Activated CD4-positive, alpha-beta T cell treated with anti-CD3 and anti-CD28 coated beads, Interleukin-2, amount 10 ng/mL, durations not matched to agents 24 days and 14 days (primary cell): ENCODE data around the gene KMT2A. TPM values are rescaled to one million over a fixed set of nuclear protein-coding genes. Genes with fewer than 3 reads are reported as not detected.
"Not testable (repeated sequence)": the region's sequence is repeated elsewhere in the genome, so short reads cannot be mapped to it uniquely, and the experiment has no call there.

Experiments used
- DNase-seq: peaks from one replicate; pipeline ENCODE4 v3.0.0; 2022
- H3K27ac Mint-ChIP-seq: one replicate; pipeline ENCODE4 v1.8.0; 2022; ENCODE audit warnings: mild to moderate bottlenecking, mixed read lengths
- H3K27me3 Mint-ChIP-seq: one replicate; pipeline ENCODE4 v1.8.0; 2022; ENCODE audit warnings: mixed read lengths
- H3K36me3 Mint-ChIP-seq: one replicate; pipeline ENCODE4 v1.8.0; 2022; ENCODE audit warnings: low read depth, mild to moderate bottlenecking, mixed read lengths
- H3K4me1 Mint-ChIP-seq: one replicate; pipeline ENCODE4 v1.8.0; 2021; ENCODE audit warnings: mixed read lengths
- H3K4me3 Mint-ChIP-seq: one replicate; pipeline ENCODE4 v1.8.0; 2022; ENCODE audit warnings: mild to moderate bottlenecking, moderate library complexity, mixed read lengths
- H3K9me3 Mint-ChIP-seq: one replicate; pipeline ENCODE4 v1.8.0; 2021; ENCODE audit warnings: mixed read lengths
- intact Hi-C: fragments of 100-400 bp; cut with micrococcal nuclease; formaldehyde crosslinking; loops from one replicate; pipeline ENCODE4 v1.15.1; 2023
- total RNA-seq: library from RNA; stranded (reverse); gene quantifications from 2 replicates; pipeline ENCODE4 v1.2.3, GENCODE V29; 2022

KMT2A gene
- total RNA-seq: 70.7 and 73.2 TPM in 2 replicates

DNA sequence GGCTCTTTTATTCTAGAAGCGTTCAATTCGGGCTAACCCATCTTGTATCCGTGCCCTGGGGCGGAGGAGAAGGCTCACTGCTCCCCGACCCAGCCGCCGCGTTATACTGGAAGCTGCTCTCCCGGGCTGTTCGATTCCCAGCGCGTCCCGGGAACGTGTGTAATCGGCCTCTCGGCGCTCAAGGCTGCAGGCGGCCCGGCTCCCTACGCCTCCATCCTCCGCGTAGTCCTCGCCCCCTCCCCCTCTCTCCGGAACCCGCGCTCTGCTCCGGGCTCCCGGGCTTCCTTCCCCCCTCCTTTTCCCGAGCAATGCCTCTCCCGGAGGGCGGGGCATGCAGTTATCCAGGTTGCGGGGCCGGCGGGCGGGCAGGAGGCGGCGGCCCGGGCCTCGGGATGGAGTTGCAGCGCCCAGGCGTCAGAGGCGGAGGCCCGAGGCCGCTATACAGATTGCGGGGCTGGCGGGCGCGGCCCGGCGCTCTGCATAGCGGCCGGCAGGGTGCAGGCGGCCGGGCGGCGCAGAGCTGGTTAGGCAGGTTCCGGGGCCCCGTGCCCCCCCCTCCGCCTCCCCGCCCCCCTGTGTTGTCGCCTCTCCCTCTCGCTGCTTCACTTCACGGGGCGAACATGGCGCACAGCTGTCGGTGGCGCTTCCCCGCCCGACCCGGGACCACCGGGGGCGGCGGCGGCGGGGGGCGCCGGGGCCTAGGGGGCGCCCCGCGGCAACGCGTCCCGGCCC is at the start of gene KMT2A:
TSS of gene KMT2A (plus strand) at position 600 of the 732 bp plus-strand sequence. CDS start at position 621, 21 bp downstream.
- H3K4me1 Mint-ChIP-seq: peaks cover 37% of the 10 kb centered on the region
- peak; percentile 98 for DNase-seq
- H3K4me3 Mint-ChIP-seq: peak within 1 kb of the TSS; percentile 97
- H3K27ac Mint-ChIP-seq: peak within 1 kb of the TSS; percentile 92
- no peaks in the 10 kb centered on the region for H3K9me3 Mint-ChIP-seq
- peaks cover 12% of the 10 kb centered on the region for H3K36me3 Mint-ChIP-seq
- intact Hi-C loops: loop anchor here (1.0 to 5.0 kb wide), 9 partner anchors 7 to 433 kb away; partner anchors contain the start of genes ARCN1, ATP5MG, CD3D and CD3G
- H3K27me3 Mint-ChIP-seq: peaks cover 2% of the 10 kb centered on the region

DNA sequence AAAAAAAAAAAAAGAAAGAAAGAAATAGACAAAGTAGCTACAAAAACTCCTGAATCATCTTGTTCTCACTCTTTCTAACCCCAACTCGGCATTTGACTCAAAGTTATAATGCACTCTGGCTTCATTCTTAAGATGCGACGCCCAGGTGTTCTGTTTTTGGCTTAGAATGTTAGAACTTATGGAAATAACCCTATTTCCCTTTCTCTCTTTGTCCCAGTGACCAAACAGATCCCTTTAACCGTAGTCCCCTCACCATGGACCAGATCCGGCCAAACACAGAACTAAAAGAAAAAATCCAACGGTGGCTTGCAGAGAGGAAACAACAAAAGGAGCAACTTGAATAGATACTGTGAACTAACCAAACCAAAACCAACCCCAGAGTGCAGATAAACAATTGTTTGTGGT is 40.2 kb upstream of the KMT2A start:
- peak; percentile 81 for DNase-seq
- Mint-ChIP-seq H3K36me3 (peaks cover 51% of the 10 kb centered on the region), H3K9me3 (no peaks in the 10 kb centered on the region), H3K4me1 (peaks cover 51% of the 10 kb centered on the region), H3K27me3 (no peaks in the 10 kb centered on the region), H3K27ac (peak overlapping the region; percentile 89), H3K4me3 (peak overlapping the region; percentile 63)
- intact Hi-C loops: no loop called here

- H3K27ac Mint-ChIP-seq: peak overlapping the region; percentile 72
- peaks cover 55% of the 10 kb centered on the region for H3K36me3 Mint-ChIP-seq
- DNase-seq: no peak
- H3K27me3 Mint-ChIP-seq: no peaks in the 10 kb centered on the region
- H3K4me1 Mint-ChIP-seq: peaks cover 53% of the 10 kb centered on the region
- no peak overlapping the region for H3K4me3 Mint-ChIP-seq
- no peaks in the 10 kb centered on the region for H3K9me3 Mint-ChIP-seq
- intact Hi-C loops: no loop called here
Measured at GRCh38 chr11:118397448-118397847, 38.8 kb upstream of the KMT2A start.

DNA sequence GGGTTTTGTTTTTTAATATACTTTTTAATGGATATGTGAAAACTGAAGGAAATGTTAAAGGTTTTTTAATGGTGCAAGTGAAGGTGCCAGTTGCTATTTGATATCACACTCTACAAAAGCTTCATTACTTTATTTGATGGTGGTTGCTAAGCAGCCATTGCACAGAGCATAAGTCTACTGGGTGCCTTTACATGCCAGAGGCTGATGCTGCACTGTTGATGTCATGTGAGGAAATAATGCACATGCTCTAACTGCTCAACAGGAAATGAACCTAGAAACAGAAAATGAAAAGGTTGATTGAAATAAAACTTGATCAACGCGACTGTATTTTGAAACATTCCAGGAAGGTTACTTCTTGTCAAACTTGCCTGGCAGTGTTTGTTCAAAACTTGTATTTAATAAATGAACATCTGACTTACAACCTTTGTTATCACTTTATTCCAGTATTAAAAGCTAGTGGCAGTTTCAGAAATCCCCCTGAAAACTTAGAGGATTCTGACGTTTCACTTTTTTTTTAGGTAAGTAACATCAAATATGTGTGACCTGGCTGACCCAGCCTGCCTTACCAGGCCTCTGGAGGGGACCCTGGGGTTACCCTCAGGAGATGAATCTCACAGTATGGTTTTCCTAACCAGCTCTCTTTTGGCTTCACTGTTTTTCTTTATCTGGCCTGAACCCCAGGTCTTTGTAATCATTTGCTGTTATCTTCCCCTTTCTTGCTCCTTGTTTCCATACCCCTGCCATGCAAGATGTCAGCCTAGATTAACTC is 37.3 kb upstream of the KMT2A start:
- DNase-seq: peak; percentile 90
- Mint-ChIP-seq H3K4me1 (peaks cover 56% of the 10 kb centered on the region), H3K27me3 (no peaks in the 10 kb centered on the region), H3K9me3 (no peaks in the 10 kb centered on the region), H3K36me3 (peaks cover 48% of the 10 kb centered on the region), H3K4me3 (peak overlapping the region; percentile 96), H3K27ac (peak overlapping the region; percentile 99)
- intact Hi-C loops: no loop called here

DNA sequence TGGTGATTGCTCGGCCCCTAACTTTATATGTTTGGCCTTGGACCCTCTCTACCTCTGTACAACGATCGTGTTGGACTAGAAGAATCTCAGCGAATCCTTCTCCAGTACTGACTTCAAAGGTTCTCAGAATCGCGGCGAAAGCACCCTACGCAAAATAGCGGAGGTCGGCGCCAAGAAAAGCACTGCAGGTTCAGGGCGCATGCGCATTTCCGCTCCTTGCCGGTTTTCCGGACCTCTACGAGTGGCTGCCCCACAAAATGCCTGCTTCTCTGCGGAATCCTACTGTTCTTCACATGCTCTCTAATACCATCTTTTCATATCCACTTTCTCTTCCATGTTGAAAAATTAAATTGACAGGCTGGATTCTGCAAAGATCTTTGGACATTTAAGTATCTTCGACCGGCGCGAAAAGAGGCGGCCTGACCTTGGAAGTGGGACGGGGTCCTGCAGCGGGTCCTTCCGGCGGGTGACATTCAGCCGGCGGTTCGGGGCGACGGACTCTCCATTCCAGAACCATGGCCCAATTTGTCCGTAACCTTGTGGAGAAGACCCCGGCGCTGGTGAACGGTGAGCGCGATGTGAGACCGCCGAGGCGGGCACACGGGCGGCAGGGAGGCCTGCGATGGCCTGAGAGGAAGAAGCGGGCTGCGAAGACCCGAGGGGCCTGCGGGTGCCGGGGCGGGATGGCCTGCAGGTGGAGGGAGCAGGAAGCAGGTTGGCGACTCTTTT is 35.0 kb upstream of the KMT2A start, which contains the start of gene ATP5MG:
TSS of gene ATP5MG (plus strand) at position 456 of the 729 bp plus-strand sequence. CDS start at position 516, 60 bp downstream.
- Mint-ChIP-seq H3K4me3 (peak within 1 kb of the TSS; percentile 96), H3K4me1 (peaks cover 57% of the 10 kb centered on the region), H3K27ac (peak within 1 kb of the TSS; percentile 99), H3K9me3 (no peaks in the 10 kb centered on the region), H3K27me3 (no peaks in the 10 kb centered on the region), H3K36me3 (peaks cover 49% of the 10 kb centered on the region)
- DNase-seq: peak; percentile 98
- intact Hi-C loops: loop anchor here (1.0 to 5.0 kb wide), 6 partner anchors 34 to 171 kb away; partner anchors contain the start of genes ARCN1, CD3E, MPZL3 and UBE4A

DNA sequence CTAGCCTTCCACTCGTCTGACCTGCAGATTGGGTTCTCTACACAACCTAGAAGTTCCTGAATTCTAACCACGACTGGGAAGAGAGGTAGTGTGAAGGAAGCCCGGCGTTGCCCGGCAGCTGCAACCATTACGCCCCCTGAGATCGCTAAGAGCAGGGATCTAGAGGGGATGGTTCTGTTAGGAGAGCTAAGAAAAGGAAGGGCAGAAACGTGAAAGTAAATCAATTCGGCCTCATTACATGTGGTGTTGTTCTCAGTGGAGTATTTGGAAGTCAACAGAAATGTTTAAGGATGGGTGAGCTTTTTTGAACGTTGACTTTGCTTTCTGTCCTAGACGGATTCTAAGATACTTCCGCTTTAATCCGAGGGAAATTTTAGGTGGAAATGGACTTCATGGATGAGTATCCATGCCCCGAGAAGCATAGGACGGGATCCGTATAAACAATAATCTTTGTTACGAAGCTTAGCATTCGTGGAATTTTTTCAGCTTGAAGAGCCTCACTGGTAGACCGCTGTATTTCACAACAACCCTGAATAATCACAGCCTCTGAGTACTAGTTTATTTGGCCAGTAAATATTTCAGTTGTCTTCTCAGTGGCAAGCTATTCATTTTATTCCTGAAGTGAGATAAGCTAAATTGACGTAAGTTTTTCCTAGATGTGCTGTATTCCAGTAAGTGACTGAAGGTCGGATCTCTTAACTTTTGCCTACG is 34.3 kb upstream of the KMT2A start:
- DNase-seq: no peak
- Mint-ChIP-seq H3K36me3 (peaks cover 51% of the 10 kb centered on the region), H3K27me3 (no peaks in the 10 kb centered on the region), H3K4me1 (peaks cover 53% of the 10 kb centered on the region), H3K27ac (peak overlapping the region; percentile 99), H3K9me3 (no peaks in the 10 kb centered on the region), H3K4me3 (peak overlapping the region; percentile 96)
- intact Hi-C loops: loop anchor here (1.0 to 5.0 kb wide), 6 partner anchors 33 to 171 kb away; partner anchors contain the start of genes ARCN1, CD3E, MPZL3 and UBE4A

- peaks cover 48% of the 10 kb centered on the region for H3K36me3 Mint-ChIP-seq
- intact Hi-C loops: loop anchor here (5.0 kb wide), 1 partner anchor 150 kb away; the partner anchor contains the start of gene MPZL3
- H3K4me1 Mint-ChIP-seq: peaks cover 49% of the 10 kb centered on the region
- H3K27me3 Mint-ChIP-seq, DNase-seq, H3K9me3 Mint-ChIP-seq: not testable (repeated sequence)
- peak overlapping the region; percentile 96 for H3K4me3 Mint-ChIP-seq
- peak overlapping the region; percentile 99 for H3K27ac Mint-ChIP-seq
Measured at GRCh38 chr11:118402594-118402993, 33.7 kb upstream of the KMT2A start.

DNA sequence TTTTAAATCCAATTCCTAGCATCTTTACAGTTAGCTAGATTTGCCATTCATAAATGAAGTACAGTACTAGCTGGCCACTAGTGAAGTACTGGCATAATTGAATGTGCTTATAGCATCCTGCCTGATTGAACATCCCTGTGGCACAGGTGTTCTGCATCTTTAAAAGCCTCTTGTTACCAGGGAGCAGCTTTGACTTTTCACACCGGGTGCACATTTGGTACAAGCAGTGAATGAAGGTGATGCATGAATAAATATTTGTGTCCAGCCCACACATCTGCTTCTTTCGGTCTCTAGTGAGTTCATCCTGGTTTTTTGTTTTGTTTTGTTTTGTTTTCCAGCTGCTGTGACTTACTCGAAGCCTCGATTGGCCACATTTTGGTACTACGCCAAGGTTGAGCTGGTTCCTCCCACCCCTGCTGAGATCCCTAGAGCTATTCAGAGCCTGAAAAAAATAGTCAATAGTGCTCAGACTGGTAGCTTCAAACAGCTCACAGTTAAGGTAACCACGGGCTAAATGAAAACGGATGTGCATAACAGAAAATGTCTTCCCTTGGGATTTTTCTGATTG is 29.6 kb upstream of the KMT2A start:
- no peak overlapping the region for H3K4me3 Mint-ChIP-seq
- no peak overlapping the region for H3K27ac Mint-ChIP-seq
- H3K4me1 Mint-ChIP-seq: peaks cover 24% of the 10 kb centered on the region
- intact Hi-C loops: no loop called here
- H3K9me3 Mint-ChIP-seq: no peaks in the 10 kb centered on the region
- peaks cover 57% of the 10 kb centered on the region for H3K36me3 Mint-ChIP-seq
- H3K27me3 Mint-ChIP-seq: no peaks in the 10 kb centered on the region
- DNase-seq: no peak

- no peak overlapping the region for H3K27ac Mint-ChIP-seq
- H3K27me3 Mint-ChIP-seq: no peaks in the 10 kb centered on the region
- intact Hi-C loops: no loop called here
- no peak for DNase-seq
- H3K4me1 Mint-ChIP-seq: peaks cover 7% of the 10 kb centered on the region
- peaks cover 41% of the 10 kb centered on the region for H3K36me3 Mint-ChIP-seq
- no peaks in the 10 kb centered on the region for H3K9me3 Mint-ChIP-seq
- no peak overlapping the region for H3K4me3 Mint-ChIP-seq
Measured at GRCh38 chr11:118410055-118410745, 26.1 kb upstream of the KMT2A start.

DNA sequence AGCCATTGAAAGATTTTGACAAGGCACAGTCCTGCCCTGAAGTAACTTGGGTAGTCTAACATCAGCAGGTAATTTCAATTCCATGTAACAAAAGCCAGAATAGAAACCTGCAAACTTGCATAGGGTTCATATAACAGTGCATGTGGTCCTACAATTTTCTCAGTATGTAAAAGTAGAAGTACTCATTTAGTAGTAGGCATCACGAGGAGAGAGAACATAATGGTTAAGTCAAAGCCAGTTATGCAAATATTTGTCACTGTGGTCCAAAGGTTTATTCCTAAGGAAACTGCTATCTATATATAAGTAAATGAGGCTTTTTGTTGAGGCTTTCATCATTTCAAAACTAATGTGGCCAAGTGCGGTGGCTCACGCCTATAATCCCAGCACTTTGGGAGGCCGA is 24.8 kb upstream of the KMT2A start:
- DNase-seq: no peak
- intact Hi-C loops: no loop called here
- Mint-ChIP-seq H3K4me3 (no peak overlapping the region), H3K9me3 (no peaks in the 10 kb centered on the region), H3K27me3 (no peaks in the 10 kb centered on the region), H3K36me3 (peaks cover 29% of the 10 kb centered on the region), H3K27ac (no peak overlapping the region), H3K4me1 (peaks cover 2% of the 10 kb centered on the region)

- no peak overlapping the region for H3K27ac Mint-ChIP-seq
- intact Hi-C loops: no loop called here
- peaks cover 21% of the 10 kb centered on the region for H3K36me3 Mint-ChIP-seq
- no peaks in the 10 kb centered on the region for H3K9me3 Mint-ChIP-seq
- peaks cover 2% of the 10 kb centered on the region for H3K4me1 Mint-ChIP-seq
- no peaks in the 10 kb centered on the region for H3K27me3 Mint-ChIP-seq
- no peak overlapping the region for H3K4me3 Mint-ChIP-seq
- DNase-seq: no peak
Measured at GRCh38 chr11:118412921-118413320, 23.4 kb upstream of the KMT2A start.

DNA sequence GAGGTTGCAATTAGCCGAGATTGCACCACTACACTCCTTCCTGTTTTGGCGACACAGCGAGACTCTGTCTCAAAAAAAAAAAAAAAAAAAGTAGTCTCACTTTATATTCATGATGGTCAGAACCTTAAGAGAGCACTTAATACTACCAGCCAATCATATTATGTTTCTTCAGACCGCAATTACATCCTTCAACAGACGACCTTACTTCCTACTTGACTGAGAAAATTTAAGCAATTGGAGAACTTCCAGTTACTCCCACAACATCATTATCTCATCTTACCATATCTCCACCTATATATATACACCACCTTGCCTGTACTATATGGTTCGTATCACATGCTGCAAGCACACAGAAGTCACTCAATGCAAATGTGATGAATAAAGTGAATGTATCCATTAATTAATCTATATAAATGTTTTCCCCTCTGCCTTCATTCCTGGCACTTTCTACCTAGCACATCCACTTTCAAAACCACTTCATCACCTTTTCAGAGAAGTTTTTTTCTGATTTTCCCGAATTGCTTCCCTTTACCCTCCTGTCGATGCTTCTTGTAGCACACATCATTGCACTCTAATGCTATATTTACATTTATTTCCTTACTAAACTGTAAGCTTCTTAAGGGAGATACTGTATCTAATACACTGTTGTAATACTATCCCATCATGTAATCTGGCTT is 21.1 kb upstream of the KMT2A start:
- Mint-ChIP-seq H3K36me3 (peaks cover 4% of the 10 kb centered on the region), H3K4me1 (peaks cover 5% of the 10 kb centered on the region), H3K4me3 (no peak overlapping the region), H3K27me3 (no peaks in the 10 kb centered on the region), H3K27ac (no peak overlapping the region), H3K9me3 (no peaks in the 10 kb centered on the region)
- DNase-seq: no peak
- intact Hi-C loops: no loop called here
